Placental epithelial cell (primary cell): Measurements from ENCODE around the gene PIKFYVE. TPM values are rescaled to one million over a fixed set of nuclear protein-coding genes. Genes with fewer than 3 reads are reported as not detected.

Experiments used
- total RNA-seq: library from RNA; depleted of rRNA; stranded (reverse); fragments of >200 nt; gene quantifications from 2 replicates; pipeline ENCODE4 v1.2.3, GENCODE V29; 2012

The PIKFYVE gene, protein sequence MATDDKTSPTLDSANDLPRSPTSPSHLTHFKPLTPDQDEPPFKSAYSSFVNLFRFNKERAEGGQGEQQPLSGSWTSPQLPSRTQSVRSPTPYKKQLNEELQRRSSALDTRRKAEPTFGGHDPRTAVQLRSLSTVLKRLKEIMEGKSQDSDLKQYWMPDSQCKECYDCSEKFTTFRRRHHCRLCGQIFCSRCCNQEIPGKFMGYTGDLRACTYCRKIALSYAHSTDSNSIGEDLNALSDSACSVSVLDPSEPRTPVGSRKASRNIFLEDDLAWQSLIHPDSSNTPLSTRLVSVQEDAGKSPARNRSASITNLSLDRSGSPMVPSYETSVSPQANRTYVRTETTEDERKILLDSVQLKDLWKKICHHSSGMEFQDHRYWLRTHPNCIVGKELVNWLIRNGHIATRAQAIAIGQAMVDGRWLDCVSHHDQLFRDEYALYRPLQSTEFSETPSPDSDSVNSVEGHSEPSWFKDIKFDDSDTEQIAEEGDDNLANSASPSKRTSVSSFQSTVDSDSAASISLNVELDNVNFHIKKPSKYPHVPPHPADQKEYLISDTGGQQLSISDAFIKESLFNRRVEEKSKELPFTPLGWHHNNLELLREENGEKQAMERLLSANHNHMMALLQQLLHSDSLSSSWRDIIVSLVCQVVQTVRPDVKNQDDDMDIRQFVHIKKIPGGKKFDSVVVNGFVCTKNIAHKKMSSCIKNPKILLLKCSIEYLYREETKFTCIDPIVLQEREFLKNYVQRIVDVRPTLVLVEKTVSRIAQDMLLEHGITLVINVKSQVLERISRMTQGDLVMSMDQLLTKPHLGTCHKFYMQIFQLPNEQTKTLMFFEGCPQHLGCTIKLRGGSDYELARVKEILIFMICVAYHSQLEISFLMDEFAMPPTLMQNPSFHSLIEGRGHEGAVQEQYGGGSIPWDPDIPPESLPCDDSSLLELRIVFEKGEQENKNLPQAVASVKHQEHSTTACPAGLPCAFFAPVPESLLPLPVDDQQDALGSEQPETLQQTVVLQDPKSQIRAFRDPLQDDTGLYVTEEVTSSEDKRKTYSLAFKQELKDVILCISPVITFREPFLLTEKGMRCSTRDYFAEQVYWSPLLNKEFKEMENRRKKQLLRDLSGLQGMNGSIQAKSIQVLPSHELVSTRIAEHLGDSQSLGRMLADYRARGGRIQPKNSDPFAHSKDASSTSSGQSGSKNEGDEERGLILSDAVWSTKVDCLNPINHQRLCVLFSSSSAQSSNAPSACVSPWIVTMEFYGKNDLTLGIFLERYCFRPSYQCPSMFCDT (N-terminal part only)
- 28.0 and 31.4 TPM in 2 replicates for total RNA-seq

GRCh38 chr2:208265801-208266552, at the start of gene PIKFYVE:
PIKFYVE (plus strand) TSS chr2:208266255; CDS start chr2:208271520, 5,265 bp downstream.

GRCh38 chr2:208254871-208255556, 11.0 kb upstream of the PIKFYVE start, which contains the start of gene IDH1:
IDH1 (minus strand) TSS chr2:208255071; CDS start chr2:208251551, 3,520 bp downstream.

DNA sequence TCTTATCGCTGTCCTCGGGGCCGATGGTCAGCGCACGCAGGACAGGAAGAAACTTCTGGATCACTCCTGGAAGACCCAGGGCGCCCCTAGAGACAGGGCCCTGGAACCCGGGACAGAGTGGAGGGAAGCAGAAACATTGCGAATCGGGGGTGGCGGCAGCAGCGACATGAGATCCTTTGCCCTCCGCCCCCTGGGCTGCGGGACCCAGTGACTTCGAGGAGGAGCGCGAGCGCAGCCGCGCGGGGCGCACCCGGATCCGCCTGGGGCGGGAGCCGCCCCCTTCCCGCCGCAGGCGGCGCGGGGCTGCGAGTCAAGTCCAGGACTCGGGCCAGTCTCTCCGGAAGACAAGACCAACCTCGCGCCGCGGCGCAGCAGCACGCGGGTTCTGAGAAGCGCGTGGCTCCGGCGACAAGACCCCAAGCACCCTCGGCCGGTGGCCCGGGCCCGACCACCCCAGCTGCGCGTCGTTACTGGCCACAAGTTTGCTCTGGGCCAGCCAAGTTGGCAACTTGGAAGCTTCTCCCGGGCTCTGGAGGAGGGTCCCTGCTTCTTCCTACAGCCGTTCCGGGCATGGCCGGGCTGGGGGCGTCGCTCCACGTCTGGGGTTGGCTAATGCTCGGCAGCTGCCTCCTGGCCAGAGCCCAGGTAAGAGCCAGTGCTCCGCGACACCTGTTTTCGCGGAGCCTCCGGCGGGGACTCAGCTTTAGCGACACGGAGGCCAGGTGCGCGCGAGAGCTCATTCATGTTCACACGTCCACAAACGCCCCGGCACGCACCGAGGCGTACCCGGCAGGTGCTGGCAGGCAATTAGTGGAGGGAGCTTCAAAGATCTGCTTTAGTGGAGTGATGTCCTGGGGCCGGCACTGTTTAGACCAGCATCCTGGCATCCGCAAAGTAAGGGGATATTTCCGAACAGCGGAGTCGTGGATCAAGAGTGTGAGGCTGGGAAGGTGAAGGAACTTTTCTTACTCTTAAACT, 140.7 kb downstream of the PIKFYVE start, which contains the start of gene PTH2R:
TSS of gene PTH2R (plus strand) at position 319 of the 978 bp plus-strand sequence. CDS start at position 571, 252 bp downstream.

Other genes with a start within 250 kb of the PIKFYVE start
- 15.3 and 18.8 TPM in 2 replicates for gene PLEKHM3, start 240.7 kb upstream of the PIKFYVE start, total RNA-seq
- gene CRYGD, start 141.7 kb upstream of the PIKFYVE start, total RNA-seq = not detected in 2 replicates
- gene CRYGC, start 136.4 kb upstream of the PIKFYVE start, total RNA-seq = not detected in 2 replicates
- not detected in 2 replicates for gene CRYGB, start 120.1 kb upstream of the PIKFYVE start, total RNA-seq
- gene CRYGA, start 102.7 kb upstream of the PIKFYVE start, total RNA-seq = not detected in 2 replicates
- not detected in 2 replicates for gene C2orf80, start 76.2 kb upstream of the PIKFYVE start, total RNA-seq
- 87.2 and 119 TPM in 2 replicates for gene IDH1, start 11.2 kb upstream of the PIKFYVE start, total RNA-seq
- not detected in 2 replicates for gene PTH2R, start 140.5 kb downstream of the PIKFYVE start, total RNA-seq